ENCODE measurements around the gene RMC1.

DNA sequence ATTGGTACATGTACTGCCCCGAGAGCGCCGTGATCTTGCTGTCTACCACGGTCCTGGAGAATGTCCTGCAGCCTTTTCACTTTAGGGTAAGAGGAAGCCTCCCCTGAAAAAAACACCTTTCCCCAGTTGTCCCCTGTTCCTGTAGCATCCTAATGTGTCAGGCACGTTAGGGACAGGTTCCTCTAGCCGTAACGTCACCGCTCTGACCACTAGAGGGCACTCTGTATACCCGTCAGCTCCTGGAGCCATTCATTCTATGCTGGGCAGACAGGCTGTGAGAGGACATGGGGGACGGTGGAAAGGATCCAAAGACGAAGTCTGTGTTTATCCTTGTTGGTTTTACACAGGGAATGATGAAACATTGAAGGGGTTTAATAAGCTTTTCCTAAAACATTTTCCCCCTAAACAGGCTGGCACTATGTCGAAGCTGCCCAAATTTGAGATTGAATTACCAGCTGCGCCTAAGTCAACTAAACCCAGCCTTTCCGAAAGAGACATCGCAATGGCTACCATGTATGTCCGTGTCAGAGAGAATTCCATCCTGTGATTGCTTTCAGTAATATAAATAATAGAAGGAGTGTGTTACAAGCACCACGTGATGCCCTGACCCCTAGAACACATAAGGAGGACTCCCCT lies 12.7 kb downstream of the RMC1 start:
- no peak for TF ChIP-seq EZH2 (IDR thresholded peaks at IDR 0.05; ENCODE audit: borderline replicate concordance, low read length)
- TF ChIP-seq, protein P1, sequence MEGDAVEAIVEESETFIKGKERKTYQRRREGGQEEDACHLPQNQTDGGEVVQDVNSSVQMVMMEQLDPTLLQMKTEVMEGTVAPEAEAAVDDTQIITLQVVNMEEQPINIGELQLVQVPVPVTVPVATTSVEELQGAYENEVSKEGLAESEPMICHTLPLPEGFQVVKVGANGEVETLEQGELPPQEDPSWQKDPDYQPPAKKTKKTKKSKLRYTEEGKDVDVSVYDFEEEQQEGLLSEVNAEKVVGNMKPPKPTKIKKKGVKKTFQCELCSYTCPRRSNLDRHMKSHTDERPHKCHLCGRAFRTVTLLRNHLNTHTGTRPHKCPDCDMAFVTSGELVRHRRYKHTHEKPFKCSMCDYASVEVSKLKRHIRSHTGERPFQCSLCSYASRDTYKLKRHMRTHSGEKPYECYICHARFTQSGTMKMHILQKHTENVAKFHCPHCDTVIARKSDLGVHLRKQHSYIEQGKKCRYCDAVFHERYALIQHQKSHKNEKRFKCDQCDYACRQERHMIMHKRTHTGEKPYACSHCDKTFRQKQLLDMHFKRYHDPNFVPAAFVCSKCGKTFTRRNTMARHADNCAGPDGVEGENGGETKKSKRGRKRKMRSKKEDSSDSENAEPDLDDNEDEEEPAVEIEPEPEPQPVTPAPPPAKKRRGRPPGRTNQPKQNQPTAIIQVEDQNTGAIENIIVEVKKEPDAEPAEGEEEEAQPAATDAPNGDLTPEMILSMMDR (conservative IDR thresholded peaks at IDR 0.05 in 1 of 2, IDR thresholded peaks at IDR 0.05 in 1 of 2; ENCODE audit: extremely low read depth in 1 of 2, insufficient read depth in 1 of 2, low read depth in 1 of 2, low read length in 2 of 2) = peak; percentile 90 to 97
